ENCODE data around the gene OSBPL2.

The OSBPL2 gene

DNA sequence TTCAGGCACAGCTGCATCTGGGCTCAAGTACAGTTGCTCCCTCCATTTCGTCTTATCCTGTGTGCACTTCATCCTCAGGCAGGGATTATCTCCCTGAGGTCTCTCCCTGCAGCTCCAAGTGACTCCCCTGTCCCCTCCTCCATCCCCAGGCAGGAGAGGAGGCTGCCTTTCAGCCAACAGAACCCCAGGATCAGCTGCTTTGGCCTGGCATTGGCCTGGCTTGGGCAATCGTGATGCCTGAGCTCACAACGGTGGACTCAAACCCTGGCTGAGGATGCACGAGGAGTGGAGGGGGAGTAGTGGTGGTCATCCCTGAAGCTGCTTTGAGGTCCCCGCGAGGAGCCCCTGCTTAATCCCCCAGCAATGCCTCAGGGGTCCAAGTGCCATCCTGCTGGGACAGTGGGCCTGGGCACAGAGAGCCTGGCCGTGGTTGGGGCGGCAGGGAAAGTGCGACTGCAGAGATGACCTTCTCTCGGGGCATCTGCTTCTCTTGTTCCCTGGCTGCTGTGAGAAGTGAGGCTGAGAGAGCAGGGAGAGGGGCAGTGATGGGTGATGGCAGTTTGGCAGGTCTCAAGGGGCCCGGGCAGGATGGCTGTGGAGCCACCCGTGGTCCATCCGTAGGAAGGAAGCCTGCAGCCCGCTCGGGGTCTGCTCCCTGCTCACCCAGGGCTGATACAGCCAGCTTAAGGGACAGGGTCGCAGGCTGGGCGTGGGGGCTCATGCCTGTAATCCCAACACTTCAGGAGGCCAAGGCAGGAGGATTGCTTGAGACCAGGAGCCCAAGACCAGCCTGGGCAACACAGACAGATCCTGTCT is 12.3 kb upstream of the OSBPL2 start:
- H3K27me3 ChIP-seq (ENCODE audit: control insufficient read depth, insufficient read depth, low read length): peaks cover 74% of the 10 kb centered on the region
- H3K9ac ChIP-seq (ENCODE audit: low read depth, low read length): no peak overlapping the region

DNA sequence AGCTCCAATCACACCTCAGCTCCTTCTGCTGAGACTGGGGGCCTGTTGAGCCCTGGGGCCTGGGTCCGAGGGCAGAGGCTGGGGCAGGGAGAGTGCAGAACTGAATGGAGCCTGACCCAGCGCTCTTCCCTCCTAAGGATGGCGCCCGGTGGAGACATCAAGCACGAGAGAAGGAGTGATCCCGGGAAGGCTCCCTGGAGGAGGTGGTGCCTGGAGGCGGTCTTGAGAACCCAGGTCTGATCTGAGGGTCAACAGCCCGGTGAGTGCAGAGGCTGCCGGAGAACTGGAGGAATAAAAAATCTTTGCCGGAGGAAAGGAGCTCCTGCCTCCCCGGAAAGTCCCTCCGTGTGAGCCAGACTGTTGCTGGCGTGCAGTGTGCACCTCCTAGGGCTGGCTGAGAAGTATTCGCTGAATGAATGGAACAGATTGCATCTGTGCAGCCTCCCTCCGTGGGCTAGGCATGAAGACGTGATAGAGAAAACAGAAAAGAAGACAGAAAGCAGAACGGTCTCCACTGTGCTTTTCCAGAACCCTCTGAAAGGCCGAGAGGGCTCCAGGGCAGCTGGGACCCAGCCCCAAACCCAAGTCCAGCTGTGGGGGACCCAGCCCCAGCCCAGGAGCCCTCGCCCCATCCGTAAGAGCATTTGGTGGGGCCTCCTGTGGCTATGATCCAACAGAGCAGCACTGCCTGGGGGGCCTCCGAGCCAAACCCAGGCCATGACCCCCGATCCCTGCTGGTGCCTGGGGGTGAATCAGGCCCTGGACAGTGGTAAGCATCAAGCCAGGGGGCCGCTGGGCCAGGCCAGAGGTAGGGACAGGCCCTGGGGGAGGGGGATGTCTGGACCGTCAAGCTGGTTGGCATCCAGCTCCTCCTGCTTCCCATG is 11.4 kb upstream of the OSBPL2 start:
- Histone ChIP-seq H3K4me1 (ENCODE audit: control insufficient read depth, insufficient read depth, low read length) (no peaks in the 10 kb centered on the region), H3K36me3 (ENCODE audit: insufficient read depth, low read length) (no peaks in the 10 kb centered on the region), H3K4me2 (ENCODE audit: low read length) (no peak overlapping the region), H3K4me3 (ENCODE audit: low read length) (no peak overlapping the region), H3K9ac (ENCODE audit: low read depth, low read length) (no peak overlapping the region), H3K27me3 (ENCODE audit: control insufficient read depth, insufficient read depth, low read length) (peaks cover 73% of the 10 kb centered on the region), H3K9me3 (replicated peaks; ENCODE audit: low read length) (no peaks in the 10 kb centered on the region)

More for the DNA sequence above, 12.3 kb upstream of the OSBPL2 start:
- H3K4me1 ChIP-seq (ENCODE audit: control insufficient read depth, insufficient read depth, low read length): no peaks in the 10 kb centered on the region
- no peak overlapping the region for H3K4me2 ChIP-seq (ENCODE audit: low read length)
- no peaks in the 10 kb centered on the region for H3K36me3 ChIP-seq (ENCODE audit: insufficient read depth, low read length)
- no peak overlapping the region for H3K4me3 ChIP-seq (ENCODE audit: low read length)
- no peaks in the 10 kb centered on the region for H3K9me3 ChIP-seq (replicated peaks; ENCODE audit: low read length)

GRCh38 chr20:62227591-62227976 is 10.7 kb upstream of the OSBPL2 start:
- Histone ChIP-seq H3K36me3 (ENCODE audit: insufficient read depth, low read length) (no peaks in the 10 kb centered on the region), H3K9ac (ENCODE audit: low read depth, low read length) (no peak overlapping the region), H3K4me3 (ENCODE audit: low read length) (no peak overlapping the region), H3K4me2 (ENCODE audit: low read length) (no peak overlapping the region), H3K4me1 (ENCODE audit: control insufficient read depth, insufficient read depth, low read length) (no peaks in the 10 kb centered on the region), H3K27me3 (ENCODE audit: control insufficient read depth, insufficient read depth, low read length) (peaks cover 73% of the 10 kb centered on the region), H3K9me3 (replicated peaks; ENCODE audit: low read length) (no peaks in the 10 kb centered on the region)

DNA sequence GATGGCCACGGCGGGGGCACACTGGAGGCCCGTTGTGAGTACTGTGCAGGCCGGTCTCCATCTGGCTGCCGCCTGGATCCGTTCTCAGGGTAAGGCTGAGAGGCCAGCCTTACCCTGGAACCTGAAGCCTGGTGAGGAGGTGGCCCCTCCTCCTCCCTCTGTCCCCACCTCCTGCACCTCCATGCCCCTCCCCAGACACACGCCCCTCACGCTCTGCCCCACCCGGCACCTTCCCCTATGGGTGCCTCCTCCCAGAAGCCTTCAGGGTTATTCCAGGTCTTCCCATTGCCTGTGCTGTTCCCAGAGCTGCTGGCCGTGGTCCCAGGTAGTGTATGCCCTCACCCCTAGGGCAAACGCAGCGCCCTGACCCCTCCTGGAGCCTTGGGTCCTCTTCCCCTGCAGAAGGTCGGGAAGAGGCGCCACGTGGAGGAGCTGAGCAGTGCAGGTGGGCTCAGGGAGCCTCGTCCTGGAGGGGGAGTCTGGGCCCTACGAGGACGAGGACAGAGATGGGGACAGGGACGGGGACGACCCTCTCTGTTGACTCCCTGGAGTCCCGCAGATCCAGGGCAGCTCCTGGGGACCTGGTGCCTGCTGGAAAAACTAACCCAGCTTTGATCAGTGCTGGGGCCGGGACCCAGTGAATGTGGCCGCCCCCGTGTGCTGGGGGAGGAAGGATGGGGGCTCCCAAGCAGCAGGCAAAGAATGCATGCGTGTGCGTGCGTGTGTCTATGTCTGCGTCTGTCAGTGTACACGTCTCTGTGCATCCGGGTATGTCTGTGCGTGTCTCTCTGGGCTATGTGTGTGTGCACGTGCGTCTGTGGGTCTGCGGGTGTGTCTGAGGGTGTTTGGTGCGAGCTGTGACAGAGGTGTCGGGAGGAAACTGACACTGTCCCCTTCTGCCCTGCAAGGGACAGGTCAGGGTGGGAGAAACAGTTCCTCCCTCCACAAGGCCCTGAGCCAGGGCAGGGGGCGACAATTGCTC is 10.1 kb upstream of the OSBPL2 start:
- Histone ChIP-seq H3K27me3 (ENCODE audit: control insufficient read depth, insufficient read depth, low read length) (peaks cover 70% of the 10 kb centered on the region), H3K9me3 (replicated peaks; ENCODE audit: low read length) (no peaks in the 10 kb centered on the region), H3K4me1 (ENCODE audit: control insufficient read depth, insufficient read depth, low read length) (no peaks in the 10 kb centered on the region), H3K36me3 (ENCODE audit: insufficient read depth, low read length) (no peaks in the 10 kb centered on the region), H3K9ac (ENCODE audit: low read depth, low read length) (no peak overlapping the region), H3K4me3 (ENCODE audit: low read length) (no peak overlapping the region), H3K4me2 (ENCODE audit: low read length) (no peak overlapping the region)

GRCh38 chr20:62228982-62229545 is 9.3 kb upstream of the OSBPL2 start:
- no peak overlapping the region for H3K9ac ChIP-seq (ENCODE audit: low read depth, low read length)
- H3K36me3 ChIP-seq (ENCODE audit: insufficient read depth, low read length): no peaks in the 10 kb centered on the region
- H3K4me3 ChIP-seq (ENCODE audit: low read length): no peak overlapping the region
- no peak overlapping the region for H3K4me2 ChIP-seq (ENCODE audit: low read length)
- H3K27me3 ChIP-seq (ENCODE audit: control insufficient read depth, insufficient read depth, low read length): peaks cover 70% of the 10 kb centered on the region
- no peaks in the 10 kb centered on the region for H3K4me1 ChIP-seq (ENCODE audit: control insufficient read depth, insufficient read depth, low read length)
- no peaks in the 10 kb centered on the region for H3K9me3 ChIP-seq (replicated peaks; ENCODE audit: low read length)

DNA sequence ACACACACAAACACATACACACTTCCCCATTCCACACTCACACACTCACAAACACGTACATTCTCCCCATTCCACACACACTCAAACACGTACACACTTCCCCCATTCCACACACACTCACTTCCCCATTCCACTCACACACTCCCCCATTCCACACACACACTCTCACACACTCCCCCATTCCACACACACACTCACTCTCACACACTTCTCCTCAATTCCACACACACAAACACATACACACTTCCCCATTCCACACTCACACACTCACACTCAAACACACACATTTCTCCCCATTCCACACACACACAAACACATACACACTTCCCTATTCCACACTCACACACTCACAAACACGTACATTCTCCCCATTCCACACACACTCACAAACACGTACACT is 8.7 kb upstream of the OSBPL2 start:
- Histone ChIP-seq H3K4me1 (ENCODE audit: control insufficient read depth, insufficient read depth, low read length) (no peaks in the 10 kb centered on the region), H3K36me3 (ENCODE audit: insufficient read depth, low read length) (no peaks in the 10 kb centered on the region), H3K27me3 (ENCODE audit: control insufficient read depth, insufficient read depth, low read length) (peaks cover 69% of the 10 kb centered on the region), H3K9me3 (replicated peaks; ENCODE audit: low read length) (no peaks in the 10 kb centered on the region), H3K4me3 (ENCODE audit: low read length) (no peak overlapping the region), H3K9ac (ENCODE audit: low read depth, low read length) (no peak overlapping the region), H3K4me2 (ENCODE audit: low read length) (no peak overlapping the region)

- Histone ChIP-seq H3K4me1 (ENCODE audit: control insufficient read depth, insufficient read depth, low read length) (no peaks in the 10 kb centered on the region), H3K27me3 (ENCODE audit: control insufficient read depth, insufficient read depth, low read length) (peaks cover 68% of the 10 kb centered on the region), H3K4me2 (ENCODE audit: low read length) (no peak overlapping the region), H3K4me3 (ENCODE audit: low read length) (no peak overlapping the region), H3K36me3 (ENCODE audit: insufficient read depth, low read length) (no peaks in the 10 kb centered on the region), H3K9ac (ENCODE audit: low read depth, low read length) (no peak overlapping the region), H3K9me3 (replicated peaks; ENCODE audit: low read length) (no peaks in the 10 kb centered on the region)
Measured at GRCh38 chr20:62230276-62230675, 8.0 kb upstream of the OSBPL2 start.

DNA sequence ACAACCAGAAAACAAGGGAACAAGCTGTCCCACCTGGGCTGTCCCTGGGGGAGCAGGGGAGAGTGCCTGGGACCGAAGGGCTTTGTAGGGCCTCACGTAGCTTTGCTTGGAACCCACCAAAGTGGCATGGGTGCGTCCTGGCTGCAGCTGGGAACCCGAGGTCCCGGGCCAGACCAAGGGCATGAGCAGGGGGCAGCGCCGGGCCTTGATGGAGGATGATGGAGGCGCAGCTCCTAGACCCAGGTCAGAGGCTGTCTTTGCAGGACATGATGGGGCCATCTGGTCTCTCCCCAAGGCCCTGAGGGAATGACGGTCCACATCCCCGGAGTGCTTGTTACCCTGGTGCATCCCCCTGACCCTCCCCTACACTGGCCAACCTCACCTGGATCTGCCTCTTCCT is 7.6 kb upstream of the OSBPL2 start:
- Histone ChIP-seq H3K9me3 (replicated peaks; ENCODE audit: low read length) (no peaks in the 10 kb centered on the region), H3K36me3 (ENCODE audit: insufficient read depth, low read length) (no peaks in the 10 kb centered on the region), H3K4me2 (ENCODE audit: low read length) (no peak overlapping the region), H3K9ac (ENCODE audit: low read depth, low read length) (no peak overlapping the region), H3K4me1 (ENCODE audit: control insufficient read depth, insufficient read depth, low read length) (no peaks in the 10 kb centered on the region), H3K27me3 (ENCODE audit: control insufficient read depth, insufficient read depth, low read length) (peaks cover 68% of the 10 kb centered on the region), H3K4me3 (ENCODE audit: low read length) (no peak overlapping the region)

DNA sequence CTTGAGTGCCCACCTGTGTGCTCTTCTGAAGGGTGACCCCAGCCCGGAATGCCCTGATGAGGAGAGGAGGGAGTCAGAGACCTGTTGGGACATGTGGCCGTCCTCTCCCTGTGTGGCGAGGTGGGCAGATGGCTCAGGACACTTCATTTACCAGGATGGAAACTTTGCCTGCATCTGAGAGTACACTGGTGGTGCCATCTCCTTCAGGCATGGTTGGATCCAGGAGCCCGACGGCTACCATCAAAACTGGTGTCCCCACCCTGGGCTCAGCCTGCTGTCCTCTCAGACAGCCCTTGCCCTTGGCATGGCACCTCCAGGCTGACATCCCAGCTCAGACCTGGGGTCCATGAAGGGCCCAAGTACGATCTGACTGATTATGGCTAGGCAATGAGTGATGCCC is 7.0 kb upstream of the OSBPL2 start:
- Histone ChIP-seq H3K4me3 (ENCODE audit: low read length) (no peak overlapping the region), H3K9ac (ENCODE audit: low read depth, low read length) (no peak overlapping the region), H3K36me3 (ENCODE audit: insufficient read depth, low read length) (no peaks in the 10 kb centered on the region), H3K27me3 (ENCODE audit: control insufficient read depth, insufficient read depth, low read length) (peaks cover 66% of the 10 kb centered on the region), H3K9me3 (replicated peaks; ENCODE audit: low read length) (no peaks in the 10 kb centered on the region), H3K4me1 (ENCODE audit: control insufficient read depth, insufficient read depth, low read length) (no peaks in the 10 kb centered on the region), H3K4me2 (ENCODE audit: low read length) (no peak overlapping the region)

GRCh38 chr20:62232194-62232593 is 6.1 kb upstream of the OSBPL2 start:
- Histone ChIP-seq H3K4me2 (ENCODE audit: low read length) (no peak overlapping the region), H3K9me3 (replicated peaks; ENCODE audit: low read length) (no peaks in the 10 kb centered on the region), H3K27me3 (ENCODE audit: control insufficient read depth, insufficient read depth, low read length) (peaks cover 58% of the 10 kb centered on the region), H3K4me1 (ENCODE audit: control insufficient read depth, insufficient read depth, low read length) (no peaks in the 10 kb centered on the region), H3K9ac (ENCODE audit: low read depth, low read length) (no peak overlapping the region), H3K36me3 (ENCODE audit: insufficient read depth, low read length) (no peaks in the 10 kb centered on the region), H3K4me3 (ENCODE audit: low read length) (no peak overlapping the region)

All from skeletal muscle satellite cell (primary cell).